Activated CD4-positive, CD25-positive, alpha-beta regulatory T cell (primary cell): ENCODE data around the gene FYN.

ENCODE experiments used
- DNase-seq, 4 experiments: peaks; one replicate each; lab custom pipeline; 2025; lab: John Stamatoyannopoulos, UW

FYN gene

GRCh38 chr6:111727041-111727440 is 146.2 kb downstream of the FYN start:
- no peak for DNase-seq

GRCh38 chr6:111725446-111726112 is 147.7 kb downstream of the FYN start:
- DNase-seq, result no peak

GRCh38 chr6:111724505-111724904 is 148.7 kb downstream of the FYN start:
- no peak for DNase-seq

GRCh38 chr6:111724039-111724438 is 149.2 kb downstream of the FYN start:
- DNase-seq, result no peak

GRCh38 chr6:111723412-111723970 is 149.8 kb downstream of the FYN start:
- no peak for DNase-seq

- no peak for DNase-seq
Observed at GRCh38 chr6:111722179-111722731, 151.0 kb downstream of the FYN start.

GRCh38 chr6:111721753-111722154 is 151.5 kb downstream of the FYN start:
- peak in 2 of 4 experiments; percentile 15 to 26 for DNase-seq

GRCh38 chr6:111720931-111721496 is 152.2 kb downstream of the FYN start:
- DNase-seq, result no peak

GRCh38 chr6:111718990-111719389 is 154.3 kb downstream of the FYN start:
- DNase-seq, result no peak

- no peak for DNase-seq
Observed at GRCh38 chr6:111718326-111718725, 154.9 kb downstream of the FYN start.

GRCh38 chr6:111717621-111718020 is 155.6 kb downstream of the FYN start:
- DNase-seq, result no peak

GRCh38 chr6:111716325-111716724 is 156.9 kb downstream of the FYN start:
- DNase-seq, result no peak

- no peak for DNase-seq
Observed at GRCh38 chr6:111715321-111715720, 157.9 kb downstream of the FYN start.

GRCh38 chr6:111714416-111715270 is 158.6 kb downstream of the FYN start:
- no peak for DNase-seq

GRCh38 chr6:111713811-111714210 is 159.4 kb downstream of the FYN start:
- DNase-seq, result no peak

- DNase-seq, result no peak
Observed at GRCh38 chr6:111713236-111713635, 160.0 kb downstream of the FYN start.

- DNase-seq, result no peak
Observed at GRCh38 chr6:111711984-111712752, 161.1 kb downstream of the FYN start.

GRCh38 chr6:111711476-111711875 is 161.8 kb downstream of the FYN start:
- DNase-seq, result no peak

- DNase-seq, result no peak
Observed at GRCh38 chr6:111710911-111711310, 162.3 kb downstream of the FYN start.

- DNase-seq, result no peak
Observed at GRCh38 chr6:111710439-111710838, 162.8 kb downstream of the FYN start.

- DNase-seq, result peak in 3 of 4 experiments; percentile 10 to 15 (median 12)
Observed at GRCh38 chr6:111709615-111710398, 163.4 kb downstream of the FYN start.
